Neural crest cell (in vitro differentiated cells): ENCODE measurements around the gene IGF2R. TPM values are rescaled to one million over a fixed set of nuclear protein-coding genes. Genes with fewer than 3 reads are reported as not detected.

Source experiments
- DNase-seq: peaks from one replicate; pipeline ENCODE4 v3.0.0; 2021; ENCODE audit warnings: low read depth, mixed read lengths, low spot score
- H3K27ac Mint-ChIP-seq: one replicate; pipeline ENCODE4 v1.8.0; 2021; ENCODE audit warnings: mild to moderate bottlenecking, mixed read lengths; ENCODE audit not compliant: unreplicated experiment
- H3K27me3 Mint-ChIP-seq: 2 replicates; pipeline ENCODE4 v1.8.0; 2021; ENCODE audit warnings: low read depth, mild to moderate bottlenecking, mixed read lengths
- H3K36me3 Mint-ChIP-seq: 2 replicates; pipeline ENCODE4 v1.8.0; 2021; ENCODE audit warnings: low read depth, mild to moderate bottlenecking, mixed read lengths
- H3K4me1 Mint-ChIP-seq: 2 replicates; pipeline ENCODE4 v1.8.0; 2021; ENCODE audit warnings: mixed read lengths
- H3K4me3 Mint-ChIP-seq: one replicate; pipeline ENCODE4 v1.8.0; 2021; ENCODE audit warnings: mild to moderate bottlenecking, mixed read lengths
- H3K9me3 Mint-ChIP-seq: 2 replicates; pipeline ENCODE4 v1.8.0; 2021; ENCODE audit warnings: mixed read lengths
- total RNA-seq: library from RNA; stranded (reverse); gene quantifications from 2 replicates; pipeline ENCODE4 v1.2.1, GENCODE V29; 2021
- TF ChIP-seq, protein P1 (sequence below): fragments of 200-600 bp; sonication (generic); conservative IDR thresholded peaks from 2 replicates; pipeline ENCODE4 v1.5.0; 2021; ENCODE audit warnings: antibody characterized with exemption, mild to moderate bottlenecking

The IGF2R gene
- total RNA-seq, 1 donor from 2014 or later = 97.3 TPM

DNA sequence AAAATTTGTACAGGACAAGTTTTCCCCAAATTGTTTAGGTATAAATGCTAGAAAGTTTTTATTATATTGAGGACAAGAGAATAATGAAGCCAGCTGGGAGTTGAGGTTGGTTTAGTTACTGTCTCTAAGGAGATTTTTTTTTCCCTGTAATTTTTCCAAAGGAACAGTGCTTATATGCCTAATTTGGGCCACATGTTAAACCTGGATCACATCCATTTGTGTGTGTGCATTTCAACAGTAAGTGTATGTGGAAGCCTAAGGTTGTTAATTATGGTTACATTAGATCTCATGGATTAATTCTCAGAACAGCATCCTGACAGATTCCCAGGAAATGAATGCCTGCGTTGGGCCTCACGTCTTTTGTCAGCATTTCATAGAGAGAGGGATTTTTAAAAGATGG lies 4.5 kb downstream of the IGF2R start:
- Mint-ChIP-seq H3K9me3 (no peaks in the 10 kb centered on the region), H3K27me3 (peaks cover 4% of the 10 kb centered on the region), H3K36me3 (no peaks in the 10 kb centered on the region), H3K27ac (peak overlapping the region; percentile 29), H3K4me3 (peak overlapping the region; percentile 65), H3K4me1 (peaks cover 71% of the 10 kb centered on the region)
- no peak for DNase-seq
- TF ChIP-seq, protein P1, sequence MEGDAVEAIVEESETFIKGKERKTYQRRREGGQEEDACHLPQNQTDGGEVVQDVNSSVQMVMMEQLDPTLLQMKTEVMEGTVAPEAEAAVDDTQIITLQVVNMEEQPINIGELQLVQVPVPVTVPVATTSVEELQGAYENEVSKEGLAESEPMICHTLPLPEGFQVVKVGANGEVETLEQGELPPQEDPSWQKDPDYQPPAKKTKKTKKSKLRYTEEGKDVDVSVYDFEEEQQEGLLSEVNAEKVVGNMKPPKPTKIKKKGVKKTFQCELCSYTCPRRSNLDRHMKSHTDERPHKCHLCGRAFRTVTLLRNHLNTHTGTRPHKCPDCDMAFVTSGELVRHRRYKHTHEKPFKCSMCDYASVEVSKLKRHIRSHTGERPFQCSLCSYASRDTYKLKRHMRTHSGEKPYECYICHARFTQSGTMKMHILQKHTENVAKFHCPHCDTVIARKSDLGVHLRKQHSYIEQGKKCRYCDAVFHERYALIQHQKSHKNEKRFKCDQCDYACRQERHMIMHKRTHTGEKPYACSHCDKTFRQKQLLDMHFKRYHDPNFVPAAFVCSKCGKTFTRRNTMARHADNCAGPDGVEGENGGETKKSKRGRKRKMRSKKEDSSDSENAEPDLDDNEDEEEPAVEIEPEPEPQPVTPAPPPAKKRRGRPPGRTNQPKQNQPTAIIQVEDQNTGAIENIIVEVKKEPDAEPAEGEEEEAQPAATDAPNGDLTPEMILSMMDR = no peak

- no peaks in the 10 kb centered on the region for H3K9me3 Mint-ChIP-seq
- no peak overlapping the region for H3K27ac Mint-ChIP-seq
Observed at GRCh38 chr6:159973951-159974350, 5.1 kb downstream of the IGF2R start.

DNA sequence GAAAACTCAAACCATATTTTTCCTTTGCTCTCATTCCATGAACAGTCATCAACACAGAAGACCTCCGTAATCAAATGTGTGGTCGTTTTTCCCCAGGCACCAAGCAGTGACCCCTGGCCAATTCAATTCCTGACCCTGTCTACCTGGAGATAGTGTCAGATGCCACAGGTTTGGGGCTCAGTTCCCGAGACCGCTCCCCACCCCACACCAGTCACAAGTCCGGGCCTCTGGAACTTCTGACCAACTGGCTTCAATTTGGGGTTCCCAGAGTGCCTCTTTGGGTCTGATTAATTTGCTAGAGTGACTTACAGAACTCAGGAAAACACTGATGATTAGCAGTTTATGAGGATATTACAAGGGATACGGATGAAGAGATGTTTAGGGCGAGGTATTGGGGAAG lies 6.0 kb downstream of the IGF2R start:
- DNase-seq = no peak
- peak overlapping the region; percentile 9 for H3K4me3 Mint-ChIP-seq
- H3K27ac Mint-ChIP-seq = no peak overlapping the region
- peaks cover 82% of the 10 kb centered on the region for H3K4me1 Mint-ChIP-seq
- H3K27me3 Mint-ChIP-seq = peaks cover under 1% of the 10 kb centered on the region
- H3K36me3 Mint-ChIP-seq = no peaks in the 10 kb centered on the region
- no peaks in the 10 kb centered on the region for H3K9me3 Mint-ChIP-seq
- TF ChIP-seq, protein P1 = no peak

More at GRCh38 chr6:159973951-159974350, 5.1 kb downstream of the IGF2R start:
- no peaks in the 10 kb centered on the region for H3K36me3 Mint-ChIP-seq
- peaks cover 3% of the 10 kb centered on the region for H3K27me3 Mint-ChIP-seq
- TF ChIP-seq, protein P1 = no peak
- H3K4me3 Mint-ChIP-seq = peak overlapping the region; percentile 36
- H3K4me1 Mint-ChIP-seq = peaks cover 76% of the 10 kb centered on the region
- no peak for DNase-seq

- H3K9me3 Mint-ChIP-seq = no peaks in the 10 kb centered on the region
- no peak overlapping the region for H3K4me3 Mint-ChIP-seq
- peaks cover 76% of the 10 kb centered on the region for H3K4me1 Mint-ChIP-seq
- no peaks in the 10 kb centered on the region for H3K36me3 Mint-ChIP-seq
- TF ChIP-seq, protein P1 = no peak
- DNase-seq = no peak
- H3K27ac Mint-ChIP-seq = no peak overlapping the region
- no peaks in the 10 kb centered on the region for H3K27me3 Mint-ChIP-seq
Observed at GRCh38 chr6:159976686-159977254, 7.9 kb downstream of the IGF2R start.

GRCh38 chr6:159977255-159977903 lies 8.5 kb downstream of the IGF2R start:
- DNase-seq = no peak
- no peak overlapping the region for H3K4me3 Mint-ChIP-seq
- TF ChIP-seq, protein P1 = no peak
- H3K36me3 Mint-ChIP-seq = no peaks in the 10 kb centered on the region
- H3K27ac Mint-ChIP-seq = no peak overlapping the region
- H3K27me3 Mint-ChIP-seq = no peaks in the 10 kb centered on the region
- no peaks in the 10 kb centered on the region for H3K9me3 Mint-ChIP-seq
- H3K4me1 Mint-ChIP-seq = peaks cover 77% of the 10 kb centered on the region
